Measurements from ENCODE around the gene ZNF892.

The ZNF892 gene

GRCh38 chr2:95225658-95226057, 18.3 kb downstream of the ZNF892 start:
- no peak overlapping the region for H3K4me3 ChIP-seq (ENCODE audit: low read depth, low read length)
- TF ChIP-seq CTCF (conservative IDR thresholded peaks at IDR 0.05; ENCODE audit: low read depth, low read length) = no peak
- no peak for DNase-seq (ENCODE audit: low read depth)

- peak; percentile 72 for TF ChIP-seq CTCF (conservative IDR thresholded peaks at IDR 0.05; ENCODE audit: low read depth, low read length)
- H3K4me3 ChIP-seq (ENCODE audit: low read depth, low read length) = no peak overlapping the region
- DNase-seq (ENCODE audit: low read depth) = peak; percentile 64
Observed at GRCh38 chr2:95231723-95232122, 24.4 kb downstream of the ZNF892 start.

GRCh38 chr2:95232232-95232631, 24.9 kb downstream of the ZNF892 start:
- no peak for DNase-seq (ENCODE audit: low read depth)
- no peak overlapping the region for H3K4me3 ChIP-seq (ENCODE audit: low read depth, low read length)
- no peak for TF ChIP-seq CTCF (conservative IDR thresholded peaks at IDR 0.05; ENCODE audit: low read depth, low read length)

- DNase-seq (ENCODE audit: low read depth) = no peak
- TF ChIP-seq CTCF (conservative IDR thresholded peaks at IDR 0.05; ENCODE audit: low read depth, low read length) = no peak
- H3K4me3 ChIP-seq (ENCODE audit: low read depth, low read length) = no peak overlapping the region
Observed at GRCh38 chr2:95234286-95234785, 27.0 kb downstream of the ZNF892 start.

- no peak for TF ChIP-seq CTCF (conservative IDR thresholded peaks at IDR 0.05; ENCODE audit: low read depth, low read length)
- no peak for DNase-seq (ENCODE audit: low read depth)
- no peak overlapping the region for H3K4me3 ChIP-seq (ENCODE audit: low read depth, low read length)
Observed at GRCh38 chr2:95234816-95235215, 27.5 kb downstream of the ZNF892 start.

- DNase-seq (ENCODE audit: low read depth) = no peak
- TF ChIP-seq CTCF (conservative IDR thresholded peaks at IDR 0.05; ENCODE audit: low read depth, low read length) = no peak
- H3K4me3 ChIP-seq (ENCODE audit: low read depth, low read length) = no peak overlapping the region
Observed at GRCh38 chr2:95238131-95238530, 30.8 kb downstream of the ZNF892 start.

- TF ChIP-seq CTCF (conservative IDR thresholded peaks at IDR 0.05; ENCODE audit: low read depth, low read length) = no peak
- DNase-seq (ENCODE audit: low read depth) = no peak
- H3K4me3 ChIP-seq (ENCODE audit: low read depth, low read length) = no peak overlapping the region
Observed at GRCh38 chr2:95240091-95240490, 32.8 kb downstream of the ZNF892 start.
